DMS114 treated with DMSO at 0.1 percent for 48 hours (cell line): ENCODE data around the gene VRTN.
"Not testable (repeated sequence)": the region's sequence is repeated elsewhere in the genome, so short reads cannot be mapped to it uniquely, and the experiment has no call there.

Experiments used
- DNase-seq: peaks from one replicate; lab custom pipeline; 2025; ENCODE audit not compliant: unreplicated experiment; lab: John Stamatoyannopoulos, UW

Gene VRTN, protein sequence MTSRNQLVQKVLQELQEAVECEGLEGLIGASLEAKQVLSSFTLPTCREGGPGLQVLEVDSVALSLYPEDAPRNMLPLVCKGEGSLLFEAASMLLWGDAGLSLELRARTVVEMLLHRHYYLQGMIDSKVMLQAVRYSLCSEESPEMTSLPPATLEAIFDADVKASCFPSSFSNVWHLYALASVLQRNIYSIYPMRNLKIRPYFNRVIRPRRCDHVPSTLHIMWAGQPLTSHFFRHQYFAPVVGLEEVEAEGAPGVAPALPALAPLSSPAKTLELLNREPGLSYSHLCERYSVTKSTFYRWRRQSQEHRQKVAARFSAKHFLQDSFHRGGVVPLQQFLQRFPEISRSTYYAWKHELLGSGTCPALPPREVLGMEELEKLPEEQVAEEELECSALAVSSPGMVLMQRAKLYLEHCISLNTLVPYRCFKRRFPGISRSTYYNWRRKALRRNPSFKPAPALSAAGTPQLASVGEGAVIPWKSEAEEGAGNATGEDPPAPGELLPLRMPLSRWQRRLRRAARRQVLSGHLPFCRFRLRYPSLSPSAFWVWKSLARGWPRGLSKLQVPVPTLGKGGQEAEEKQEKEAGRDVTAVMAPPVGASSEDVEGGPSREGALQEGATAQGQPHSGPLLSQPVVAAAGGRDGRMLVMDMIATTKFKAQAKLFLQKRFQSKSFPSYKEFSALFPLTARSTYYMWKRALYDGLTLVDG

DNA sequence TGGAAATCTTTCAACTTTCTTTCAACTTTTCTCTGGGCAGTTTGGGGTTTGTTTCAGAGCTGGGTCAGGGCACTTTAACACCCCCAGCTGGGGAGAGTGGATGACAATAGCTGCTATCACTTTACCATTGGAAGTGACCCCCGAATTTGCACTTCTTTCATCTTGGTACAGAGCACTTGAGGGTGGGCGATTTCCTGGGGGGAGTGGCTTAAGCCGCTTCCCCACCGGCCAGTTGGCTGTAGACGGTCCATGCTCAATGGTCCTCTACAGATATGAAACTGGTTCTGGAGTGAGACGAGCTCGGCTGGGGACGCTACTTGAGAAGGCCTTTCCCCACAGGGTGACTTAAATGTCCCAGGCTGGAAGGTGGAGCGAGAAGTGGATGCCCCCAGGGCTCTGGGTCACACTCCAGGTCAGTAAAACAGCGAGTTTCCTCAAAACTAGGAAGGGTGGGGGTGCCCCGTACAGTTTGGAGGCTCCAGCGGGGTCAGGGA, at the start of gene VRTN:
Gene VRTN (plus strand): TSS at position 231 of the 494 bp plus-strand sequence. CDS start 8,313 bp downstream, outside the sequence.
- no peak for DNase-seq

DNA sequence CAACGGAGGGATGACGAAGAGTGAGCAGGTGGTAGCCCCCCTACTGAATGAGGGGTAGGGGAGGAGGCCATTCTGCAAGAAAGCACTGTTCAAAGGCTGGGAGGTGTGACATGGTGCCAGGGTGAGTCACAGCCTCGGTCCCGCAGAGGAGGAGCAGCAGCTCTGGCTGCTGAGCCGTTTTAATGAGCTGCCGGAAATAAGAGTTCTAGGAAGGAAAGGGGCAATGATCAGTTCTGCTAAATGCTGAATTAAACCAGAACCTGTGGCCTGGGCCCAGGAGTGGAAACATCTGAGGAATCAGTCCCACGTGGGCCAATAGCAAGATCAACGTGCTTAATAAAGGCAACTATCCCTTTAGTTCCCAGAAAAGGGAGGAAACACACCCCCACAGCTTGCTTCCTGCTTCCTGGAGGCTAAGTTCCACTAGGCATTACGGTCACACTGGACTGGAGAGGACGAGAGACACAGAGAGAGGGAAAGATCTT, 49.2 kb upstream of the VRTN start:
- no peak for DNase-seq

DNA sequence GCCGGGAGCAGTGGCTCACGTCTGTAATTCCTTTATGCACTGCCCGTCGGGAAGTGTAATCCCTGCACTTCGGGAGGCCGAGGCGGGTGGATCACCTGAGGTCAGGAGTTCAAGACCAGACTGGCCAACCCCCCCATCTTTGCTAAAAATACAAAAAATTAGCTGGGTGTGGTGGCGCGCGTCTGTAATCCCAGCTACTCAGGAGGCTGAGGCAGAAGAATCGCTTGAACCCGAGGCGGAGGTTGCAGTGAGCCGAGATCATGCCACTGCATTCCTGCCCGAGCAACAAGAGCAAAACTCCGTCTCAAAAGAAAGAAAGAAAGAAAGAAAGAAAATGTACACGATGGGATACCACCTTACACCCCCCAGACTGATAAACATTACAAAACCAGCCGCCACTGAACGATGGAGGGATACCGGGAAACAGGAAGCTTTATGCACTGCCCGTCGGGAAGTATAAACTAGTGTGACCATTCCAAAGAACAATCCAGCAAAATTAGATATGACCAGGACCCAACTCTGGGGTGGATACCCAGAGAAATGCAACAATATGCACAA, 46.6 kb upstream of the VRTN start:
- no peak for DNase-seq

DNA sequence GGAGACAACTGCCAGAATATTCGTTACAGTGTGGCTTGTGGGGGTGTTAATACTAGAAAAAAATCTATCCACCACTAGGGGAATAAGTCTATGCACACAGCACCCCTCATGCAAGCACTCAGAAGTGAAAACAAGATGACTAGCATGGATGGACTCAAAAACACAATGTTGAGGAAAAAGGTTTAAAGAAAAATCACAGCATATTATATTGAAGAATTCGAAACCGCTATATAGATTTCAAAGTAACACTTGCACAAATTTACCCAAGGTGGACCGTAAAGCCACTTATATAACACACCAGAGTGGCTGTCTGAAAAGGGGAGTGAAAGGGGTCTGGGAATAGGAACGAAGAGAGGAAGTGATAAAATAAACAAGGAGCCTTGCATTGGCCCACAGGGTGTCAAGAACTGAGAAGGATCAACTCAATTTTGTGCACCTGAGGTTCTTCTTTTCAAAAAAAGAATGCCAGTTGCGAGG, 46.1 kb upstream of the VRTN start:
- DNase-seq, result peak; percentile 63

DNA sequence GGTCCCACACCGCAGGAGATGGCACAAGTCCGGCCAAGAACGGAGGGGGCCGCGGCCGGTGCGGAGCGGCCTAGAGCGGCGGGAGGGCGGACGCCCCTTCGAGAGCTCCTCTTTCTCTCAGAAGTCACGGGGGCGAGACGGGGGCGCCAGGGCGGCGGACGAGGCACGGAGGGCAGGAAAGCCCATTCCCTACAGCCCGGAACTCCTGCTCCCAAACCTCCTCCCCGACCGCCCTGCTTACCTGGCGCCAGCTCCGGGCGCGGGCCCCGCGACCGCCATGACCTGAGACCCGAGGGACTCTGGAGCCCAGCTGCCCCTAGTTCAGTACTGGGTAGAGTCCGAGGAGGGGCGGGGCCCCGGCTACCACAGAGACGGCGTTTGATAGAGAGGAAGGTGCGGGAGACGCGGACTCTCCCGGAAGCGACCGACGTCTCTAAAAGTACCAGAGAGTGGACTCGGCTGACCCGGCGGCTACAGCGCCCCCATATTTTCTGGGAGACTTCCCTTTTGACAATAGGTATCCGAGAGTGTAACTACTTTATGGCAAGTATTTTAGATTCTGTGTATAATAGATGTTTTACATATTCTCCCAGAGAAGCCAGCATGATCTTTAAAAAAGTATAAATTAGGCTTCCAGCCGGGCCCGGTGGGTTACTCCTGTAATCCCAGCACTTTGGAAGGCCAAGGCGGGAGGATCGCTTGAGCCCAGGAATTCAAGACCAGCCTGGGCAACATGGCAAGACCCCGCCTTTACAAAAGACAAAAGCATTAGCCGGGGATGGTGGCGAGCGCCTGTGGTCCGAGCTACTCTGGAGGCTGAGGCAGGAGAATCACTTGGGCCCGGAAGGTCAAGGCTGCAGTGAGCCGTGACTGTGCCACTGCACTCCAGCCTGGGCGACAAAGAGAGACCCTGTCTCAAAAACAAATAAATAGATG, 45.4 kb upstream of the VRTN start, which contains the start of gene ABCD4:
Gene ABCD4 (minus strand): TSS at position 301 of the 936 bp plus-strand sequence. CDS start 22 bp downstream, at position 279.
- peak; percentile 85 for DNase-seq

DNA sequence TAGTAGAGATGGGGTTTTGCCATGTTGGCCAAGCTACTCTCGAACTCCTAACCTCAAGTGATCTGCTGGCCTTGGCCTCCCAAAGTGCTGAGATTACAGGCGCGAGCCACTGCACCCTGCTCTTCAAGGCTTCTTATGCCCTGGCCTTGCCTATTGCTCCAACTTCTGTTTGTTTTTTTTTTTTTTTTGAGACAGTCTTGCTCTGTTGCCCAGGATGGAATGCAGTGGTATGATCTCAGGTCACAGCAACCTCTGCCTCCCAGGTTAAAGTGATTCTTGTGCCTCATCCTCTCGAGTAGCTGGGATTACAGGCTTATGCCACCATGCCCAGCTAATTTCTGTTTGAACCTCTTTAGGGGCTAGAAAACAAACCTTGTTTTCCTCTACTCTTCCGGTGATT, 39.6 kb upstream of the VRTN start:
- DNase-seq, result no peak

DNA sequence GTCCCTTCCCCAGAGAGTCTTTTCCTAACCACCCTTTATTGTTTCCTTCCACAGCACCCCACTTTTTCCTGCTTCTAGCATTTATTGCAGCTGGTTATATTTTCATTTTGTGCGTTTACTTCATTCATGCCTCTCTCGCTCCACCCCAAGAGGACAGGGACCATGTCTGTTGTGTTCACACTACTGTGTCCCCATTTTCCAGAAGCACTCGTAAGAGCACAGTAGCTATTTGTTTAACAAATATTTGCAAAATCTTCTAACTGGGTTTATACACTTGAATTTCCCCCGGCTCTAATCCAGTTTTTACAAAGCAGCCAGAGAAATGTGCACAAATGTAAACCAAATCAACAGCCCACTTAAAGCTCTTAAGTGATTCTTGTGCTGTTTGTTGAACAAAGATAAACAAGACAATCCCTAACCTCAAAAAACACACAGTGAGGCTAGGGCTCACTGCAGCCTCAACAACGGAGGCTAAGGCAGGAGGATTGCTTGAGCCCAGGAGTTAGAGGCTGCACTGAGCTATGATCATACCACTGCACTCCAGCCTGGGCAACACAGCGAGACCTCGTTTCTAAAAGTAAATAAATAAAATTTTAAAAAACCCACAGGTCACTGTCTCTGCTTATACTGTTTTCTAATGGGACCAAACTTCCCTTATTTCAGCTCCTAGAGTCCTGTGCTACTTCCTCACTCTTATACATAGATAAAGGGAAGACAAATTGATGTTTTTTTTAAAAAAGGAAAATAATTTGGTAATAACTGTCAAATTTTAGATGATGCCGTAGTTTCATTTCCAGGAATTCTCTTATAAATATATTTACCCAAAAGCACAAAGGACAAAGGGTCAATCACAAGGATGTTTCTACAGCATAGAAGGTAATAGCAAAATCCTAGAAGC, 38.9 kb upstream of the VRTN start:
- no peak for DNase-seq

DNA sequence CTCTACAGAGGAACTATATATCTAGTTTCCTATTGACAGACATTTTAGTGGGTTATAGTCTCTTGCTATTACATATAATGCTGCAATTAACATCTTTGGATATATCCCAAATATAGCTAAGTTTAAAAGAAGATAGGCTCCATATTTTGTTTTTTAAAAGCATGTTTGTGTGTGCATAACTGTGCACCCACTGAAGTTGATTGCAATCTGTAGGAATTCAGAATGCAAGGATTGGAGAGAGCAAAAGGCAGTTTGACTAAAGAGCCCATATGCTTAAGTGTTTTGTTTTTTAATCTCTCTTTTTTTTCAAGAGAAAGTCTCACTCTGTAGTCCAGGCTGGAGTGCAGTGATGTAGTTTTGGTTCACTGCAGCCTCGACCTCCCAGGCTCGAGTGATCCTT, 36.1 kb upstream of the VRTN start:
- no peak for DNase-seq

DNA sequence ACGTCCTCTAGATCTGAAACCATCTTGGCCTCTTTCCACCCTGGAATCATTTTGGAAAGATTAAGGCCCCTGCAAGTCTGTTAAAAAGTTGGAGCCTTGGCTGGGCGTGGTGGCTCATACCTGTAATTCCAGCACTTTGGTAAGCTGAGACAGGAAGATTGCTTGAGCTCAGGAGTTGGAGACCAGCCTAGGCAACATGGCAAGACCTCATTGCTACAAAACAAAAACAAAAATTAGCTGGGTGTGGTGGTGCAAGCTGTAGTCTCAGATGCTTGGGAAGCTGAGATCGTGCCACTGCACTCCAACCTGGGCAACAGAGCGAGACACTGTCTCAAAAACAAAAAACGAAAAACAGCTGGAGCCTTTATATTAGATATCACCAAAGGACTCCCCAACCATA, 34.7 kb upstream of the VRTN start:
- DNase-seq, result no peak

DNA sequence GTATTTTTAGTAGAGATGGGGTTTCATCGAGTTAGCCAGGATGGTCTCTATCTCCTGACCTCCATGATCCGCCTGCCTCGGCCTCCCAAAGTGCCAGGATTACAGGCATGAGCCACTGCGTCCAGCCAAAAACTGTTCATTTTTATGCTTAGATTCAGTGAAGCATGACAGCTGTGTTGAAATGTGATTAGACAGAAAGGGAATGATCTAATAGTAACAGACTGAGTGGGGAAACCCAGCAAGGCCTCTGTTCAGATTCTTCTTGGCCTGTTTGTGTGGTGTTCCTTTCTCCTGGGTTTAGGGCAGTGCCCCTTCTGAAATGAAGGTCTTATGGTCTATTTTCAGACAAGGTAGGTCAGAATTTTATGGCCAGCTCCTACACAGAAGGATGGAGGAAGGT, 33.7 kb upstream of the VRTN start:
- no peak for DNase-seq

DNA sequence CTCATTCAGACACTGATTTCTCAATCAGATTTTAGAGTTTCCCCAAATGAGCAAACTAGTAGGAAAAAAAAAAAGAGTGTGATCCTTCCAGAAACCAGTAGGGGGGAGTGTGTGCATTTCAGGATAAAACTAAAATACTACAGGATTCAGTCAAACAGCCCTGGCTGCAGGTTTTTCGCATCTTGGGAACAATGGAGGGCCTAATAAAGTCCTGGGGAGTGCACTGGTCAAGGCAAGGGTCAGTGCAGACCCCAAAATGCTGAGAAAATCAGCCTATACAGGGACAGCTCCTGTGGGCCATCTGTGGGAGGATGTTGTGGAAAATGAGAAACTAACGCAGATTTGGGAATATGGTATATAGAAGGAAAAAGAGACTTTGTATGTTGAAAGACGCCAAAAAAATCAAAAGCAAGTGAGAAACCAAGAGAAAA, 23.3 kb upstream of the VRTN start:
- peak; percentile 34 for DNase-seq

DNA sequence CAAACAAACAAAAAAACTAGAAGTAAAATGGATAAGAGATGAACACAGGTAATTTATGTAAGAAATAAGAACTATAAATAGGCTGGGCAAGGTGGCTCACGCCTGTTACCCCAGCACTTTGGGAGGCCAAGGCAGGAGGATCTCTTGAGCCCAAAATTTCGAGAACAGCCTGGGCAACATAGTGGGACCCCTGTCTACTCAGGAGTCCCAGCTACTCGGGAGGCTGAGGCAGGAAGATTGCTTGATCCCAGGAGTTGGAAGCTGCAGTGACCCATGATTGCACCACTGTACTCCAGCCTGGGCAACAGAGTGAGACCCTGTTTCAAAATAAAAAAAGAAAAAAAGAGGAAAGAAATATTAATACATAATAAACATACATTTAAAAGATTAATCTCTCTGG, 22.8 kb upstream of the VRTN start:
- DNase-seq, result no peak

DNA sequence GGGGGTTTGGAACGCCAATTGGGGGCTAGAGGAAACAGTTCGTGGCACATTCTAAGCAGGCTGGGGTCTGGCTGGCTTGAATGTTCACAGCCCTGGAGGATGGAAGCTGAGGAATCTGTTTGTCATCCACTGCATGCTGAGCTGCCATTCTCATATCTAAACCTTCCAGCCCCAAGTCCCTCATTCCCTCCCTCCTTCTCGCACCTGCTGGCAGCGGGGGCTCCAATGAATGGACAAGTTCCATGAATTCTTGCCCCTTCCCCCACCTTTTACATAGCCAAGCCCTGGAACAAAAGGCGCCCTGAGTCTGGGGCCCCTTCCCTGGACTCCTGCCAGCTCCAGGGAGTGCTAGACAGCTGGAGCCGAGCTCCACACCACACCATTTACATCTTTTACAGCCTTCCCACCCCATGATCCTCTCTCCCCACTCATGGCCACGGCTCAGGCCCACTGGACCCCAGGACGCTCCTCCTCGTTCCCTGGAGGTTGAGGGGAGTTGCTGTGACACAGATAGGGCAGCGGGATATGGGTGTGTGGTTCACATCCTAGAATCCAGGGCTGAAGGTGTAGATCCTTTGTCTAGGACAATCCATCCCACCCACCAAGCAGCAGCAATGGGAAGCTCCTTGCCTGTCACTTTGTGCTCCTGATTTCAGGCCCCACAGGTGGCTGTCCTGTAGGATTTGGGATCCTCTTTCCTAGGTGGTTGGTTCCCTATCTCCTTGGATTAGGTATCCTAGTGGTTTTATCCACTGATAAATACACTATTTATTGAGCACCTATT, 21.7 kb upstream of the VRTN start:
- DNase-seq, result no peak

DNA sequence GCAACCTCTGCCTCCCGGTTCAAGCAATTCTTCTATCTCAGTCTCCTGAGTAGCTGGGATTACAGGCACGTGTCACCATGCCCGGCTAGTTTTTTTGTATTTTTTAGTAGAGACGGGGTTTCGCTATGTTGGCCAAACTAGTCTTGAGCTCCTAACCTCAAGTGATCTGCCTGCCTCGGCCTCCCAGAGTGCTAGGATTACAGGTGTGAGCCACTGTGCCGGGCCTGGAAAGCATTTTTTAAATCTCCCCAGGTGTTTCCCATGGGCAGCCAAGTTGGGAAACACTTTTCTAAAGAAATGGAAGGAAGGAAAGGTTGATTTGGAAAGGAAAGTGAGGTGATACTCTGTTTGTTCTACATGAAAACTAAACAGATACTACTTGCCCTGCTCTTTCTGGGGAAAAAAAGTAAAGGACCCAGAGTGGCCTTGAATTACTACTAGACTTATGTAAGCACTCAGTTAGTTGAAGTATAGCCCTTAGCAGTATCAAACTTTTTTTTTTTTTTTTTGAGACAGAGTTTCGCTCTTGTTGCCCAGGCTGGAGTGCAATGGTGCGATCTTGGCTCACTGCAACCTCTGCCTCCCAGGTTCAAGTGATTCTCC, 18.2 kb upstream of the VRTN start:
- DNase-seq, result not testable (repeated sequence)

DNA sequence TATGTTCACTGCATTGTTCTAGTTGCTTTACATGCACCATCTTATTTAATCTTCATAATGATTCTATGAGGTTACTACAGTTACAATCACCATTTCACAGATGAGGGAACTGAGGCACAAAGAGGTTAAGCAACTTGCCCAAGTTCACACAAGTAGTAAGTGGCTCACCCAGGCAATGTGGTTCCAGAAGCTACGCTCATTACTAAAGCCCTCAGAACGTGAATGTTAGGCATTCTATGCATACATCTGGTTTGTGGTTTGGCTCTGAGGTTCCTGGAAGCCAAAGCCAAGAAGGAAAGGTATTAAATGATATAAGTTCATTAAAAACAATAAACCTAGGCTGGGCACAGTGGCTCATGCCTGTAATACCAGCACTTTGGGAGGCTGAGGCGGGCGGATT, 14.4 kb upstream of the VRTN start:
- no peak for DNase-seq

DNA sequence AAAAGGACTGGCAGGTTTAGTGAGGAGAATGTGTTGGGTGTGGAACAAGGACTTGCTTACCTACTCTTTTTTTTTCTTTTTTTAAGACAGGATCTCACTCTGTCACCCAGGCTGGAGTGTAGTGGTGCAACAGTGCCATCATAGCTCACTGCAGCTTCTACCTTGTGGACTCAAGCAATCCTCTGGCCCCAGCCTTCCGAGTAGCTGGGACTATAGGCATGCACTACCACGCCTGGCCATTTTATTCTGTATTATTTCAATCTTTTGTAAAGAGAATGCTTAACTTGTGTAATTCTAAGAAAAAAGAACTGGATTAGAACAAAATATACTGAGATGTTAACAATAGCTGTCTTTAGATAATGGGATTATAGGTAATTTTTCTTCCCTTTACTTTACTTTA, 1.9 kb upstream of the VRTN start:
- DNase-seq, result no peak

DNA sequence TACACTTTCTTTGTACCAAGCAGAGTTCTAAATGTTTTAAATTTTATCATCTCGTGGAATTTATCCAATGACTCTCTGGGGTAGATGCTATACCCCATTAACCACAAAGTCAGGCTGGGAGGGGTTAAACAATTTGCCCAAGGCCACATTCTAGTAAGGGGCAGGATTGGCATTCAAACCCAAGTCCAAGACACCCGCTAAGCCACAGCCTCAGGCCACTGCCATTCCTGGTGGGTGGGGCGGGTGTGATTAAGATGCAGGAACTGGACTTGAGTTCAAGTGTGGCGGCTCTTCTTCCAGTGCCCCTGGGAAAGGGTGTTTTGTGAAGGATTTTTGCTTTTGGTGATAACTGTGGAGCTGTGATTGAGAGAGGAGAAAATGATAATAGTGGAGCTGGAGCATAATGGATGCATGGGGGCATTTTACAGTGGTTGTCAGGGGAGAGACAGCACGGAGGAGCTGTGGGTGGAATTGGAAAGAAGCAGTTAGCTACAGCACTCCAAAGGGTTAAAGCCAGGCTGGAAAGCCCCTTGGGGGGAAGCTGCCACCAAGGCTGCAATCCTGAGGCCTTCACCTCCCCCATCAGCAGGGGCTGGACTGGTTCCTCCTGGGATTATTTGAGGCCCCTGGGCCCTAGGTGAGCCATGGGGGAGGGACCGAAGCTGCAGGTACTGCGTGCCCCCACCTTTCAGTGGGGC, 1.0 kb upstream of the VRTN start:
- no peak for DNase-seq

DNA sequence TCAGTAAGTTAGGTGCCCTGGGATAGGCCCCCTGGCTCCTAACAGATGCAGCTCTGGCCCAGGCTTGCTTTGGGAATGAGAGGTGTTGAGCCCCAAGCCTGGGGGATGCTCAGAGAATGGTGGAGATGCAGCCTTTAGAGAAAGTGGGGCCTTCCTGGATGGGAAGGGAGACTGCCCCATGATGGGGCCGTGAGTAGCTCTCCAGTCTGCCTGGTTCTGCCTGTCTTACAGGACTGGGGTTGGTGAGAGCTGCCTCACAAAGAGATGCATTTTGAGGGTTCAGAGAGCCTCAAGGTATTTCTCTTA, 523 bp upstream of the VRTN start:
- DNase-seq, result no peak
